ENCODE data around the gene SNAPC4. TPM values are rescaled to one million over a fixed set of nuclear protein-coding genes. Genes with fewer than 3 reads are reported as not detected.

SNAPC4 gene
- total RNA-seq, 3 donors from 2014 or later: 43.7 to 48.0 (median 44.5) TPM

Other genes with a start within 250 kb of the SNAPC4 start
- under 1 TPM in 2 of 3 donors, not detected in 1; 0.08 to 0.11 TPM for gene LHX3, start 195.0 kb downstream of the SNAPC4 start, total RNA-seq
- gene QSOX2, start 154.4 kb downstream of the SNAPC4 start, total RNA-seq: 10 to 100 TPM; 26.9 to 30.3 (median 27.5) TPM
- gene CCDC187, start 96.1 kb downstream of the SNAPC4 start, total RNA-seq: under 1 TPM in 1 of 3 donors, not detected in 2; 0.11 TPM
- 10 to 100 TPM; 12.8 to 13.6 (median 13.4) TPM for gene GPSM1, start 72.6 kb downstream of the SNAPC4 start, total RNA-seq
- 10 to 100 TPM; 75.5 to 82.7 (median 75.5) TPM for gene DNLZ, start 36.4 kb downstream of the SNAPC4 start, total RNA-seq
- 1 to 10 TPM; 1.4 to 3.4 (median 2.4) TPM for gene CARD9, start 26.5 kb downstream of the SNAPC4 start, total RNA-seq
- gene ENTR1, start 10.4 kb upstream of the SNAPC4 start, total RNA-seq: 10 to 100 TPM; 52.8 to 65.0 (median 59.9) TPM
- 10 to 100 TPM; 85.8 to 95.5 (median 94.7) TPM for gene PMPCA, start 10.5 kb upstream of the SNAPC4 start, total RNA-seq
- 10 to 100 TPM; 20.7 to 25.2 (median 22.5) TPM for gene INPP5E, start 39.7 kb upstream of the SNAPC4 start, total RNA-seq
- 10 to 100 TPM; 76.6 to 84.0 (median 78.9) TPM for gene SEC16A, start 82.9 kb upstream of the SNAPC4 start, total RNA-seq
- 100 to 1,000 TPM; 124 to 128 (median 125) TPM for gene NOTCH1, start 145.9 kb upstream of the SNAPC4 start, total RNA-seq